ENCODE results near the gene FRYL.
A peak's percentile ranks its signal among the peaks of the same experiment; 100 is the strongest.
"Not testable (repeated sequence)": the region's sequence is repeated elsewhere in the genome, so short reads cannot be mapped to it uniquely, and the experiment has no call there.

Gene FRYL

DNA sequence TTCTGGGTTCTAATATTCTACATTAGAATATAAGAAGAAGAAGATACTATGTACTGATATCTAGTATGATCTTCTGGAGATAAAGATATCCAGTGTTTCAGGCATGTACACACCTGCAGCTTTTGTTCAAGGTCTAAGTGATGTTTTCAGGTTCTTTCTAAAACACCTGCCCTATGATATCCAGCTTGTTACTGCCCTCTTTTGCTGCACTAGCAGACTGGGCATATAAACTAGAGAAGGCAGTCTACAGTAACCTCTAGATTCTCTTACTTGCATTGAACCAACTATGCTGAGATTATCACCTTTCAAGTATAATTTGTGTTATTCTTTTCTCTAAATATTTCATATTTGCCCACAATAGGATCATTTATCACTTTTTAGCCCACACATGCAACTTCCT, 1.9 kb upstream of the FRYL start:
- DNase-seq, result no peak

DNA sequence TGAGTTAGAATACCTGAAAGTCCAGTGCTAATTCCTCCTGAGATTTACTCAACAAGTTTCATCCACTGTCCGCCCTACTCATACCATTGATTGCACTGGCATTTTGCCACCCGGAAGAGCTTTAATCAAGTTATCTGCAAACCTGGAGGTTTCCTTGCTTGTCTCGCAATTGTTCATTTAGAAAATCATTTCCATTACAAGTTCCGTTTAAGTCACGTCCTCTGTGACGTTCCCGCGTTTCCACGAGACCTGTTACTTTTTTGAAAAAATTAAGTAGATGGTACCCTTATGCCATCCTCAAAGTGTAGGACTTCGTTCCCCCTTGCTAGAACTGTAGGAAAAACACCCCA, 761 bp upstream of the FRYL start:
- peak; percentile 82 for DNase-seq

DNA sequence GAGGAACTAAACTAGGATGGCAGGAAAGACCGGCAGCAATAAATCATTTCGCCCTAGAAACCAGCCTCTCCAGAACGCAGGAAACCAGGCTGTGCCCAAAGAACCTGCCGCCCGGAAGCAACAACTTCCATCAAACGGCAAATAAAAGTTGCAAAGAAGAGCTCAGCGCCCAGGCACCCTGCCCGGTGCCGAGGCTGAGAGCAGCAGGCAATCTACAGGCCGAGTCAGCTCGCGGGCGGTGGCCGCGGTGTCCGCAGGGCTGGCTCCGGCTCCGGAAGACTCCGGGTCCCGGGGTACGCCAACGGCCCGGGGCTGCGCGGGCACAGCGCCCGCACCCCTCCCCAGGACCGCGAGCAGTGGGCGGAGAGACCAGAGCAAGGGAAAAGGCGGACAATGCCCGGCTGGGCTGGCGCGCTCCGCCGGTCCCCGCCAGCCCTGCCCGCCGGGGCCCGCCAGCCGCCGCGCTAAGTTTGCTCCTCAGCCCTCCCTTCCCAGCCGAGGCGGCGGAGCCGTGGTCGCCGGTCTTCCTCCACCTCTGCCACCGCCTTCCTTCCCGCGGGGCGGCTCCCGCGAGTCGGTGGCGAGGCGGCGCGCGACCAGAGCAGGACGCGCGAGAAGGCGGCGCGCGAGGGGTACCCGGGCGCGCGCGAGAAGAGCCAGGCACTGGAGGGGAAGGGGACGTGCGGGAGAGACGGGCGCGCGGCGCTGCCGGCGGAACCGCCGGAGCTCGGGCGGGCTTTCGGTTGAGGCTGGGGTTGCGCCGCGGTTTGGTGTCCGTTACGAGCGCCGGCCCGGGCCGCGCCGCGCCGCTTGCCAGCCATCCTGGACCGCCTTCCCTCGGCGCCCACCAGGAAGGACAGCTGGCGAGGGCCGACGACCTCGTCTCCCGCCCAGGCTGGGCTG, 733 bp downstream of the FRYL start:
- DNase-seq, result peak; percentile 73

DNA sequence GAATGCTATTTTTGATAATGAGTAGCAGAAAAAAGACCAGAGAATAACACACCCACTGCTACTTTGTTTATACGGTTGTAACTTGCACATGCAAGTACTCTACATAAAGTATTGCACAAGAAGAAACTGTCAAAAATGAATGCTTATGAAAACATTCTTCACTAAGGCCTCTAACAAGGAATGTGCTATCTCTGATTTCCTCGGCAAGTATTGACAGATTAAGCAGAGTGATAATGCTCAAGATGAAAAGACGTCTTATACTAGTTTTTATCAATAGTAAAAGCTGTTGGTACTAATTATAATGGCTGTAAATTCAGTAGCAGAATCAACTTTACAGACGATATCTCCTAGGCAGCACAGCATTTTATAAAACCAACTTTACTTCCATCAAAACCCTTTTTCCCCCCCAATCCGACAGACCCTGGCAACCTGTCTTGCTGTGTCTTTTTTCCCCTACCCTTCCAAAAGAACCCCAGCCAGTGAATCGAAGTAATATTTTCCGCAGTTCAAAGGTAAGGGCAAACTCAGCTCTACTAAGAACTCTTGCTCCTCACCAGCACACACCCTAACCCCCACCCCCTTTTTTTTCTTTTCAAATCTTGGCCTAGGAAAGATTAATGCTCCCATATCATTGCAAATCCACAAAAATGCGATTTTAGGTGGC, 1.5 kb downstream of the FRYL start:
- no peak for DNase-seq

DNA sequence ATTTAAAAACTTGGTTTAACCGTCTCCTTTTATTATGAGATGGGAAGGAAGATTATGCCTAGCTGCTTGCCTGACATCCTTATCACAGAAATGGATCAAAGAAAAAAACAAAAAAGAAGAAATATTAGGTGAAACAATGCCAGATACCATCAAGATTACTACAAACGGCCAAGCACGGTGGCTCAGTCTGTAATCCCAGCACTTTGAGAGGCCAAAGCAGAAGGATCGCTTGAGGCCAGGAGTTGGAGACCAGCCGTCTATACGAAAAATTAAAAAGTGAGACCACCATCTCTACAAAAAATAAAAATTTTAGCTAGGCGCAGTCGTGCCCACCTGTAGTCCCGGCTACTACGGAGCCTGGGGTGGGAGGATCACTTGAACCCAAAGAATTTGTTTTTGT, 2.3 kb downstream of the FRYL start:
- no peak for DNase-seq

DNA sequence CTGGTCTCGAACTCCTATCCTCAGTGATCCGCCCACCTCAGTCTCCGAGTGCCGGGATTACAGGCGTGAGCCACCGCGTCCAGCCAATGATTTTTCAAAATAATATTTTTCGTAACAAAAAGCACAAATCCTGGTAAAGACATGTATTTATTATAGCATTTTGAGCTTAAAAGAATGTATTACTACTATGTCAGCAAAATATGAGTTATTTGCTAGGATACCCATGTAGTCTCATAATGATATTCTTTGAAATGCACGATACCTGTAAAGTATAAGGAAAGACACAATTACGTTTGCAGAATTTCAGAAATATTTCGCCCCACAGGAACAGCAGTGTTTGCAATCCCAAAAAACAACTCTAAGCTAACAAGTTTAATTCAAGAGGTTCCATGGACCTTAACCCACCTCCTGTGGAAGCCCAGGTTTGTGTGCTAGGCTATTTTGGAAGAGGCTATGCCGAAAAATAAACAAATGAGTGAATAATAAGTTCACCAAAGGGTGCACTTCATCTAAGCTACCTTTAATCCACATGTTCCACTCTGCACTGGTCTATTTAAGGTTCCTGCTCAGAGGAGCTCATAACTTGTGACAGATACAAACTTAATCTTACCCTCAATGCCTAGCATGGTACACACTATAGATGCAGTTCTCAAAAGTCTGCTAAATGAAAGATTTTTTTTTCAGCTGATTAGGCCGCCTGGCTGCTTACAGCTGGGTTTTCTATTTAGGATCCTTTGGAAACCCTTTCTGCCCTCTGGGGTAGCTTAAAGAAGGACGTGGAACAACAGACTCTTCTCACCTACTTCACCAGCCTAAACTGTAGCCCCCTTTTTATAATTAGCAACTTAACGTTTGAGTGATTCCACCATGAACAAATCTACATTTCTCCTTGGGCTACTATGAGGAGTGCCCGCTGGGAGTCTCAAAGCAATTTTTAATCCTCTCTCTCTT, 5.0 kb downstream of the FRYL start:
- no peak for DNase-seq

DNA sequence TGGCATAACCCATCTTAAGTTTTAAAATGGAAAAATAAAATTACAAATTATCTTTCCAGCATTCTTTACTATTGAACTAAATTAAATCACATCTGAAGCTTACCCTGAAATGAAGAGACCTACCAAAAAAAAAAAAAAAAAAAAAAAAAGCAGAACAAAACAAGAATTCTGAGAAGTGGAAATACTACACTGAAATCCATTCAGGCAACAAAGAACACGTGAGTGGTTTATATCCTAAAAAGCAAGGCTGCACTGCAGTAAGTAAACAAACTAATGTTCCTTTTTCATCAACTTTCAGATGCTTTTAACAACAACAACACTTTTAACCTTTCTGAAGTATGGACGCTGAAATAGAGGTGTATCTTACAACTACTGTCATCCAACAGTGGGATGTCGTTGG, 7.5 kb downstream of the FRYL start:
- no peak for DNase-seq

DNA sequence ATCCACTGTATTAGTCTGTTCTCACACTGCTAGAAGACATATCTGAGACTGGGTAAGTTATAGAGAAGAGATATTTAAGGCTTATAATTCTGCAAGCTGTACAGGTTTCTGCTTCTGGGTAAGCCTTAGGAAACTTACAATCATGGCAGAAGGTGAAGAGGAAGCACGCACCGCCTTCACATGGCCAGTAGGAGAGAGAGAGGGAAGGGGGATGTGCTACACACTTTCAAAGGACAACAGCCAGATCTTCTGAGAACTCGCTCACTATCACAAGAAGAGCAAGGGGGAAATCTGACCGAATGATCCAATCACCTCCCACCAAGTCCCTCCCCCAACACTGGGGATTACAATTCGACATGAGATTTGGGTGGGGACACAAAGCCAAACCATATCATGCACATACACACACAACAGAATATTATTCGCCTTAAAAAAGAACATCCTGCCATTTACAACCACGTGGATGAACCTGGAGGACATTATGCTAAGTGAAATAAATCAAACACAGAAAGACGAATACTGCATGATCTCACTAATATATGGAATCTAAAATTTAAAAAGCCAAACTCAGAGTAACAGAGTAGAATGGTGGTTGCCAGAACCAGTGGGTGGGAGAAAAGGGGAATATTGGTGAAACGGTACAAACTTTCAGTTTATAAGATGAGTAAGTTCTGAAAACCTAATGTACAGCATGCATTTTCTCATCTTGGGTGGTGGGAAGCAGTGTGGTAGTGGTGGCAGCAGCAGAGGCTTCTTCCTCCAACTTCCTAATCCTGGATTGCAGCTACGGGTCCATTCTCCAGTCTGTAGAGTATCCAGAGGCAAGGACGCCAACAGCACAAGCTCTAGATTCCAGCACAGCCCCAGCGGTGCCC, 12.8 kb downstream of the FRYL start:
- DNase-seq, result no peak

DNA sequence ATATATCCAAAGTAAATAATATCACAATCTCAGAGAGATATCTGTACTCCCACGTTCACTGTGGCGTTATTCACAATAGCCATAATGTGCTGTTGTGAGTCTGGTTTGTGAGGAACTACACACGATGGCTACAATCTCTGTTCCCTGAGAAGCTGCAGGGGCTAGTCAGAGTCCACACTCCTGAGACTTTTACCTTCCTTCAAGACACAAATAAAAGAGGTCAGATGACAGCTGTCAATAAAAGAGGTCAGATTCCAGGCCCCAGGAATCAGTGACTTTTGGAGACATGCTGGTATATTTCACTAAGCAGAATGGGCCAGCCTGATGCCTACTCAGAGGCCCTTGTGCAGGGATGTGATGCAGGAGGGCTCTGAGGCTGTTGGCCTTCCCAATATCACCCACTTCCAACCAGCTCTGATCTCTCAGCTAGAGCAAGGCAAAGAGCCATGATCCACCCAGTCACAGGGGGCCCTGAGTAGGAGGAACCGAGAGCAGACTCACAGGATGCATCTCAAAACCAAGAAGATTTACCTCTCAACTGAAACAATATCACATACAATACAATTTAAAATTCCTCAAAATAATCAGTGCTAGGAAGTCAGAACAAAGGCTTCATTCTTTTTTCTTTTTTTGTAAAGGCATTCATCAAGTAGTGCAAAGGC, 13.8 kb downstream of the FRYL start:
- no peak for DNase-seq

DNA sequence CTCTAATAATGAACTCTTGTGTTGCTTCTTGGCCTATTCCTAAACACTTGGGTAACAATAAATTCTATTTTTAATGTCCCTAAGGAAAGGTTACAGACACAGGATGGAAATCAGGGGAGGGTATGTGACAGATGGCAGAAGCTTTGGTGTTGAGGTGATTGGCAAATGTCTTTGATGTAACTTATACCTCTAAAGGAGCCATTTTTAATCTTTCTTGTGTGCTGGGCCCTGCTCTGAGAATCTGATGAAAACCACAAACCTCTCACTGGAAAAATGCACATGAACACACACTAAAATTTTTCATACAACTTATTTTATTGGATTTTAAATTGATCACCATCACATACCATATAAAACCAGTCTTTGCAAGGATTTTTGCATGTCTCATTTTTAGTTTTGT, 17.7 kb downstream of the FRYL start:
- DNase-seq, result no peak

DNA sequence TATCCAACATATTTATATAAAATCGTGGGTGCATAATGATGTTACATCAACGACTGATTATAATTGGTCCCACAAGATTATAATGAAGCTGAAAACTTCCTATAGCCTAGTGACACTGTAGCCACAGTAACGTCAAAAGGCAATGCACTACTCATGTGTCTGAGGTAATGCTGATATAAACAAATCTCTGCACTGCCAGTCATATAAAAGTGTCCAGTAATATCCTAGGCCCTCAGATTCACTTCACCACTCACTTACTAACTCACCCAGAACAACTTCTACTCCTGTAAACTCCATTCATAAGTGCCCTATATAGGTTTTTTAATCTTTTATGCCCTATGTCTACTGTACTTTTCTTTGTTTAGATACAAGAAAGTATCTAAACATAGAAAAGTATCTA, 18.8 kb downstream of the FRYL start:
- DNase-seq, result no peak

DNA sequence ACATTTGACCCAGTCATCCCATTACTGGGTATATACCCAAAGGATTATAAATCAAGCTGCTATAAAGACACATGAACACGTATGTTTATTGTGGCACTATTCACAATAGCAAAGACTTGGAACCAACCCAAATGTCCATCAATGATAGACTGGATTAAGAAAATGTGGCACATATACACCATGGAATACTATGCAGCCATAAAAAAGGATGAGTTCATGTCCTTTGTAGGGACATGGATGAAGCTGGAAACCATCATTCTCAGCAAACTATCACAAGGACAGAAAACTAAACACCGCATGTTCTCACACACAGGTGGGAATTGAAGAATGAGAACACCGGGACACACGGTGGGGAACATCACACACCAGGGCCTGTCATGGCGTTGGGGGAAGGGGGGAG, 21.4 kb downstream of the FRYL start:
- DNase-seq, result not testable (repeated sequence)

DNA sequence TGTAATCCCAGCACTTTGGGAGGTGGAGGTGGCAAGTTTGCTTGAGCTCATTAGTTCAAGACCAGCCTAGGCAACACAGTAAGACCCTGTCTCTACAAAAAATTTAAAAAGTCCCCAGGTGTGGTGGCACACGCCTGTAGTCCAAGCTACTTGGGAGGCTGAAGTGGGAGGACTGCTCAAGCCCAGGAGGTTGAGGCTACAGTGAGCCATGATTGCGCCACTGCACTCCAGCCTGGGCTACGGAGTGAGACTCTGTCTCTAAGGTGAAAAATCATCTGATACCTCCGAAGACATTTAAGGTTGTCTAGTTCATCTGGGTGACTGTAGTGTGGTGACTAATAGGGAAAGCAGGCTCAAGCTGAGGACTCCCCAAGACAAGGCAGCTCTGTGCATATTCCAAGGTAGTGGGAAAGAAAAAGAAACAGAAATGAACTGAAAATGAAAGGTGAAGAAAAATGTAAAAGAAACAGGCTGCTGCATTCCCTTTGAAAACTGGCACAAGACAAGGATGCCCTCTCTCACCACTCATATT, 23.3 kb downstream of the FRYL start:
- no peak for DNase-seq

DNA sequence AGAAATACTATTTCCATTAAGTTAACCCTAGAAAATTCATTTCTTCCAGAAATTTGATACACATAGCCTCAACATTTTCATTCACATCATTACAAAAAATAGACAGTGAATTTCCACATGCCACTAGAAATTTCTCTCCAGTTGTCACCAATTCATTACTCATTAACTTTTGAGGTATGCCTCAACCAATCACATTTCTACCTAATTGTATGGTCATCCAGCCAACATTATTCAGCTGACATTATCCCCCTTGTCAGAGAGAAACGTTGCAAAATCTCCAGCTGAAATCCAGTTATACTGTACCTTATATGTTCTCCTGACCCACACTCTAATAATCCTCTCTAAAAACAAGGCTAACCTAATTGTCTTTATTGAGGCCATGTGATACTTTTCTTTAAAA, 24.8 kb downstream of the FRYL start:
- DNase-seq, result no peak

DNA sequence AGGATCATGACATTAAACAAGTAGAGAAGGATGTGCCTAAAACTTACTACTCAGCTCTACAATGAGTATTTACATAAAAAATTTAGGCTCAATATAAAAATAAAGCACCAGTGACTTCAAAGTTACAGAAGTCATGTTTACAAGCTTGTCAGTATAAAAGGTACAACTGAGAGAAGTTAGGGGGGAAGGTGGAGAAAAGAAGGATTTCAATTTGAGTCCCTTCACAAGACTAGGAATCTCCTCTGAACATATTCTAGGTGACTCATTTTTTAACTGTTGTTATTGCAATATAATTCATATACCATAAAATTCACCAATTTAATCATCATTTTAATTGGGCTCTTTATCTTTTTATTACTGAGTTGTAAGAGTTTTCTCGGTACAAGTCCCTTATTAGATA, 26.9 kb downstream of the FRYL start:
- no peak for DNase-seq

DNA sequence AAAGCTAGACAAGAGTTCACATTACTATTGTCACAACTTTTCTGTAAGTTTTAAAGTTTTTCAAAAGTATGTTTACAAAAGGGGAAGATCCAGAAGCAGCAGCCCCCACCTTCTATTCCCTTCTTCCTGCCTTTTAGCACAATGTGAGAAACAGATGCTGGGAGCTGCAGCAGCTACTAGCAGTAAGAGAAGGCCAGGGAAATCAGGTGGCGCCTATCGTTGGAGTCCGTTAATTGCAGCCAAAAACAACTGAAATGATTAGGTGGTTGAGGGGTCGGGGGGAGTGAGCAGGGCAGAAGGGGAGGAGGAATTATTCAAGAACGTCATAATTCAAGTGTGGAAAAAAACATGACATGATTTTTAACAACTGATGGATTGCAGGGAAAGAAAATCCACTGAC, 27.4 kb downstream of the FRYL start:
- no peak for DNase-seq

DNA sequence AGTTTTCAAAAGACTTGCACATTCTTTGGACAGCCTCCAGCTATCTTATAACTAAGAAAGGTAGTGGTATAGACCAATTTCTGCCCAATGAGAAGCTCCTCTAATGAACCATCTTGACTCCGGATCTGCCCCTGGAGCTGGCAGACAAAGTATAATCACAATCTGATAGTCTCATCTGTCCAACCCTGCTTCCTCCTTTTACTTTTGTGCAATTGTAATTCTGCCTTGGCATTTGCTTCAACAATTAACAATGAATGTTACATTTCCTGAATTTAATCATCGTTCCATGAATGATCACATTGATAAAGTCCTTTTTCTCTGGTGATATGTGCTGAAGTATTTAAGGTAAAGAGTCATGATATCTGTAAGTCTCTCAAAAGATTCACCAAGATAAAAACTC, 27.8 kb downstream of the FRYL start:
- no peak for DNase-seq

DNA sequence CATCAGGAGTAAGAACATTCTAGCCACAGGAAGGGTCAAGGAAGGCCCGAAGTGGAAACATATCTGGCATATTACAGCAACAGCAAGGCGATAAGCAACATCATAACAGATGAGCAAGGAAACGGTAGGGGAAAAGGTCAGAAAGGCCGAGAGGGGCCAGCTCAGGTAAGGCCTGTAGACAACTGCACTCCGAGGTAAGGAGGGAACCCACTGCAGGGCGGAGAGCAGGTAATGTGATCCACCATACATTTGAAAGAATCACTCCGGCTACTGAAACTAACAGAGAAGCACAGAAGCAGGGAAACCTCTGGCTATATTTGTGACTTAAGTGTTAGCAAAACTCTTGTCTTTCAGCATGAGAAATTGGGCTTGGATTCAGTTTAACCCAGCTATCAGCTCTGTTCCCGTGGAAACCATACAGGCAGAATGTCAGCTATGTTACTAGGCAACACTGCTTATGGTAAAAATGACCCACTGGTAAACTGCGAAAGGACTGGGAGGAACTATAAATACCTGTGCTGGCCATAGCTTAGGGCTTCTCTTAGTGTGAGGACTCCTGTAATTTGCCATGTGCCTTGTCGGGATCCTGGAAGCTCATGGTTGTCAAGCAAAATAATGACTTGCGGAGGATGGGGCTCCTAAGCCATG, 31.0 kb downstream of the FRYL start:
- no peak for DNase-seq

DNA sequence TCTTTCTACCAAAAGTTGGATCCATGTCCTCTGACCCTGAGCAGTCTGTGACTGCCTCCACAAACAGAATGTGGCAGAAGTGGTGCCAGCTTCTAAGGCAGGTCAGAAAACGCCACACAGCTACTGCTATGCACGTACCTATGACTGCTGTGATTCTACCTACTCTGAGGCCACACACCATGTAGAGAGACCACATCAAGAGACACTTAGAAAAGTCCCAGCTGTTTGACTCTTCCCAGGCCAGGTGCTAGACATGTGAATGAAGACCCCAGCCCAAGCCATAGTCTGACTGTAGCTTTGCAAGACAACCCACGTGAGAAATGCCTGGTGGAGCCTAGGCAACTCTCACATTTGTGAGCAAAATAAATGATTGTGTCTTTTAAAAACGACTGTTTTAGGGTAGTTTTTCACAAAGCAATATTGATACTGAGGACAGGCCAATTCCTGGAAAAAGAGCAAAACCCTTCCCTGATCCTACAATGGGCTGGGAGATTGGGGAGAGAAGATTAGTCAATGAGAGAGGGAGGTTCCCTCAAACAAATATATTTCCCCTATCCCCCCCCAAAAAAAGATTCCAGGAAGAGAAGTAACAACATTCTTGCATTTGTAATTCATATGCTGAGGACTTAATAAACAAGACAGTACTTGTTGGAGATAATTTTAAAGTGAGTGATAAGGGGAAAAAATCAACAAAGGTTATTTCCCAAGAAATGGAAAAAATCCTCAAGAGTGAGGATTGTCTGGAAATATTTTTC, 33.3 kb downstream of the FRYL start:
- no peak for DNase-seq

DNA sequence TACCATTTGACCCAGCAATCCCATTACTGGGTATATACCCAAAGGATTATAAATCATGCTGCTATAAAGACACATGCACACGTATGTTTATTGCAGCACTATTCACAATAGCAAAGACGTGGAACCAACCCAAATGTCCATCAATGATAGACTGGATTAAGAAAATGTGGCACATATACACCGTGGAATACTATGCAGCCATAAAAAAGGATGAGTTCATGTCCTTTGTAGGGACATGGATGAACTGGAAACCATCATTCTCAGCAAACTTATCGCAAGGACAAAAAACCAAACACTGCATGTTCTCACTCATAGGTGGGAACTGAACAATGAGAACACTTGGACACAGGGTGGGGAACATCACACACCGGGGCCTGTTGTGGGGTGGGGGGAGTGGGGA, 34.9 kb downstream of the FRYL start:
- DNase-seq, result not testable (repeated sequence)
